Activated CD8-positive, alpha-beta memory T cell treated with anti-CD3 and anti-CD28 coated beads, Interleukin-2, amount 10 ng/mL, durations not matched to agents 7 days and 5 days (primary cell): ENCODE data around the gene ATP13A3. TPM values are rescaled to one million over a fixed set of nuclear protein-coding genes. Genes with fewer than 3 reads are reported as not detected.
"Not testable (repeated sequence)": the region's sequence is repeated elsewhere in the genome, so short reads cannot be mapped to it uniquely, and the experiment has no call there.

Experiments
- ATAC-seq: fragments of 150-1000 bp; cut with Tn5 transposase; one replicate; pipeline ENCODE4 v1.10.0; 2021; ENCODE audit warnings: moderate library complexity
- CTCF ChIA-PET: fragments of 350-600 bp; sonication (Branson Sonifier 250); formaldehyde crosslinking; loops from one replicate; lab custom pipeline; 2021; ENCODE audit warnings: antibody characterized with exemption; lab: Charles Lee
- DNase-seq: peaks from one replicate; pipeline ENCODE4 v3.0.0-alpha.2; 2020
- H3K27ac Mint-ChIP-seq: one replicate; pipeline ENCODE4 v1.8.0; 2021; ENCODE audit warnings: mild to moderate bottlenecking, mixed read lengths
- H3K27me3 Mint-ChIP-seq: one replicate; pipeline ENCODE4 v1.8.0; 2021; ENCODE audit warnings: mixed read lengths
- H3K36me3 Mint-ChIP-seq: one replicate; pipeline ENCODE4 v1.8.0; 2021; ENCODE audit warnings: mild to moderate bottlenecking, mixed read lengths
- H3K4me1 Mint-ChIP-seq: one replicate; pipeline ENCODE4 v1.8.0; 2021; ENCODE audit warnings: mixed read lengths
- H3K4me3 Mint-ChIP-seq: one replicate; pipeline ENCODE4 v1.8.0; 2021; ENCODE audit warnings: mild to moderate bottlenecking, moderate library complexity, mixed read lengths
- H3K9me3 Mint-ChIP-seq: one replicate; pipeline ENCODE4 v1.8.0; 2022; ENCODE audit warnings: low read depth, mixed read lengths
- total RNA-seq, 2 experiments: library from RNA; stranded (reverse); gene quantifications; one replicate each; pipeline ENCODE4 v1.2.3, GENCODE V29; 2021

The ATP13A3 gene
- total RNA-seq, 2 experiments from 2014 or later: 78.3 to 82.0 TPM

- ATAC-seq, H3K4me3 Mint-ChIP-seq, DNase-seq, H3K36me3 Mint-ChIP-seq, H3K9me3 Mint-ChIP-seq, H3K27me3 Mint-ChIP-seq, H3K27ac Mint-ChIP-seq: not testable (repeated sequence)
- peaks cover 25% of the 10 kb centered on the region for H3K4me1 Mint-ChIP-seq
- CTCF ChIA-PET: interaction anchor here (2.7 kb wide), 1 partner anchor 22 kb away, joined by 7 read pairs; no protein-coding TSS in a partner anchor
Measured at GRCh38 chr3:194493995-194494927, 7.5 kb upstream of the ATP13A3 start.

DNA sequence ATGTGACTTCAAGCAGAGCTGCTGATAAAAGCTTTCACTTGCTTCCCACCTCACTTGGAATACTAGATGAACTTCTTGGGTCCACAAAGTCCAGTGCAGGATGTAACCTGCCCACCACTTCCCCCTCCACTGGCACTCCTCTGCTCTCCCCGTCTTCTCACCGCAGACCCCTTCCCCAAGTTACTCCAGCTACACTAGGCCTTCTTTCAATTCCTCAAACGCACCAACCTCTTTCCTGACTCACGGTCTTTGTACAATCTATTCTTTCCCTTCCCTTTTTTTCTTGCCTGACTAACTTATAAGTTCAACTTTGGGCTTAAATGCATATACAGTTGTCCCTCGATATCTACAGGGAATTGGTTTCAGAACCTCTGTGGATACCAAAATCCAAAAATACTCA is 5.2 kb upstream of the ATP13A3 start:
- no peak overlapping the region for H3K27ac Mint-ChIP-seq
- no peaks in the 10 kb centered on the region for H3K27me3 Mint-ChIP-seq
- no peak overlapping the region for H3K4me3 Mint-ChIP-seq
- CTCF ChIA-PET: interaction anchor here (2.7 kb wide), 1 partner anchor 20 kb away, joined by 7 read pairs; no protein-coding TSS in a partner anchor
- no peaks in the 10 kb centered on the region for H3K9me3 Mint-ChIP-seq
- DNase-seq: no peak
- ATAC-seq: no peak
- H3K36me3 Mint-ChIP-seq: peaks cover 13% of the 10 kb centered on the region
- H3K4me1 Mint-ChIP-seq: peaks cover 43% of the 10 kb centered on the region

DNA sequence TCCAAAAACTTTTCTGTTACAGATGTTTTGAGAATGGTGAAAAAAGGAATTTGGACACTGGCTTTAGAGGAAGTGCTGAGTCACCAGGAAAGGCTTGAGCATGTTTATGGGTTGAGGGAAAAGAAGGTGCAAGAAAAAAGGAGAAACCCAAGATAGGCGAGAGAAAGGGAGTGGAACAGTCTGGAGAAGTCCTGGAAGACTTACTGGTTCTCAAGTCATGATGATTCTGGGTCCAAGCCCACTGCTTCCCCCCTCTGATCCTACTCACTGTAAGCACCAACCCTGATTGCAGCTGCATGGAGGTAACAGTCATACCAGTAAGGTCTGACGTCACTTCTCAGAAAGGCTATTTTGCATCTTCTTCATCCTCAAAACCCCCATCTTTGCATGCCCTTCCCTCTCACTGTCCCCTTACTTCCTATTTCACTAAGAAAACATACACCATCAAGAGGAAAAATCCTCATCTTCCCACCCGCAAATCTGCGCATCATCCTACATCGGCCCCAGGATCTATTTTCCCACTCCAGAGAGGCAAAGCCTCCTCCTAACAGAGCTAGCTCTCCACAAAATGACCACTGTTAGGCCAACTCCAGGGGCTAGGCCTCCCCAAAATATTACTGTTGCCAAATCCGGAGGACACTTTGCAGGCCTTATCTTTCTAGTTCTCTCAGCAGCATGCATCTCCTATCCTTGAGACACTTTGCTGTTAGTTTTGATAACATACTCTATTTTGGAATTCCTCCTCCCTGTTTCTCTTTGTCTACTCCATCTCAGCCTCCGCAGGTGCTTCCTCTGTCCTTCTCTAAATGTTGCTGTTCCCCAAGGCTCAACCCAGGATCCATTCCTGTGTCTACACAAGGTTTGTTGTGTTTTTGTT is 3.2 kb upstream of the ATP13A3 start:
- H3K27ac Mint-ChIP-seq: no peak overlapping the region
- no peak for ATAC-seq
- no peak for DNase-seq
- H3K9me3 Mint-ChIP-seq: no peaks in the 10 kb centered on the region
- peaks cover 40% of the 10 kb centered on the region for H3K4me1 Mint-ChIP-seq
- H3K27me3 Mint-ChIP-seq: no peaks in the 10 kb centered on the region
- no peak overlapping the region for H3K4me3 Mint-ChIP-seq
- peaks cover 15% of the 10 kb centered on the region for H3K36me3 Mint-ChIP-seq
- CTCF ChIA-PET: interaction anchor here (0.8 kb wide), 1 partner anchor 18 kb away, joined by 4 read pairs; no protein-coding TSS in a partner anchor

- H3K27me3 Mint-ChIP-seq: no peaks in the 10 kb centered on the region
- peaks cover 17% of the 10 kb centered on the region for H3K36me3 Mint-ChIP-seq
- H3K4me3 Mint-ChIP-seq: peak overlapping the region; percentile 87
- no peak for ATAC-seq
- CTCF ChIA-PET: interaction anchor here (1.0 to 1.3 kb wide), 2 partner anchors 16 to 104 kb away, joined by 3 to 5 read pairs; no protein-coding TSS in a partner anchor
- H3K4me1 Mint-ChIP-seq: peaks cover 39% of the 10 kb centered on the region
- H3K9me3 Mint-ChIP-seq: no peaks in the 10 kb centered on the region
- peak overlapping the region; percentile 90 for H3K27ac Mint-ChIP-seq
- DNase-seq: no peak
Measured at GRCh38 chr3:194488055-194488742, 1.4 kb upstream of the ATP13A3 start.

GRCh38 chr3:194487289-194488054 is 670 bp upstream of the ATP13A3 start:
- Mint-ChIP-seq H3K9me3 (no peaks in the 10 kb centered on the region), H3K4me1 (peaks cover 44% of the 10 kb centered on the region)
- CTCF ChIA-PET: interaction anchor here (1.0 to 1.3 kb wide), 2 partner anchors 15 to 105 kb away, joined by 3 to 5 read pairs; no protein-coding TSS in a partner anchor

DNA sequence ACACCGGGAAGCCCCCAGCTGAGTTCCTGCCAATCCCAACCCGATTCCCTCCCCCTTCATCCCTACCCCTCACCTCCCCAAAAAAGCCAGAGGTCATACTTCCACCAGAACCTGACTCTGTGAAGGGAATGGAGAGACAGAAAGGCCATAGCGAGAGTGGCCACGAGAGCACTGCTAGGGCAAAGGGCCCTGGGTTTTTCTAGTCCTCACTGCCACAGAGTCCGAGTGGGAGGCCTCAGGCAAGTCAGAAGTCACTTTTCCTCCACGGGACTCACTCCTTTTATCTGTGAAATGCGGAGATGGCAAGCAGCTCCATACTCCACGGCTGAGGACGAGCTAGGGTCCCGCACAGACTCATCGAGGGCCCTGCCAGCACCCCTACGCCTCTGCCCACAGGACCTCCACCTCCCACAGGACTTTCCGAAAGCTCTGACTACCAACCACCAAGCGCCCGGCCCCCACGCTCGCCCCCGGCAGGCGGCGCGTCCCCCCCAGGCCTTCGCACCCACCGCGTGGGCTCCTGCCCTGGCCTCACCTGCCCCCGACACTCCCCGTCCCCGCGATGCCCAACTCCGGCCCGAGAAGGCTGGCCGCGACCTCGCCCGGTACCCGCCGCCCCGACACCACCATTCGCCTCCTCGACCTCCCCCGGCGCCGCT is 792 bp downstream of the ATP13A3 start:
- CTCF ChIA-PET: interaction anchor here (0.9 to 4.3 kb wide), 8 partner anchors 12 to 187 kb away, joined by 3 to 33 read pairs (median 6); no protein-coding TSS in a partner anchor
- Mint-ChIP-seq H3K4me3 (peak overlapping the region; percentile 92), H3K9me3 (no peaks in the 10 kb centered on the region), H3K36me3 (peaks cover 30% of the 10 kb centered on the region), H3K4me1 (peaks cover 58% of the 10 kb centered on the region), H3K27me3 (no peaks in the 10 kb centered on the region), H3K27ac (peak overlapping the region; percentile 92)
- ATAC-seq (peak; percentile 25), DNase-seq (peak; percentile 62)

More at GRCh38 chr3:194487289-194488054, 670 bp upstream of the ATP13A3 start:
- DNase-seq (peak; percentile 64), ATAC-seq (peak; percentile 24)
- Mint-ChIP-seq H3K27ac (peak overlapping the region; percentile 90), H3K27me3 (no peaks in the 10 kb centered on the region), H3K4me3 (peak overlapping the region; percentile 87), H3K36me3 (peaks cover 21% of the 10 kb centered on the region)

DNA sequence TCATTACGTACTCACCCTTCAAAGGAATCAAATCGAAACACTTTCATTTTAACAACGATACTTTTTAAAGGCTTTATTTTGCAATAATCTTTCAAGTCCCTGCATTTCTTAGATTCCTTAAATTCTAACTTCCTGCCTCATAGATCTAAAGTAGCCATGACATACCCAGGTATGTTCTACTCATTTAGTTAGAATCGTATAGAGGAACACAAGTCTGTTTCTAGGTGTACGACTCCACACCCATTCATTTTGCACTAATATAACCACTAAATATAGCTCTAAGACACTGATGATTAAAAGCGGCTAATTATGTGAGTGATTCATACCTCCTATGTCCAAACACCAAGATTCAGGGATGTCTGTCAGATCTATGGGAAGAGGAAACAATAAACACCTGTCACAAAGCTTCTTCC is 1.3 kb downstream of the ATP13A3 start:
- peaks cover 31% of the 10 kb centered on the region for H3K36me3 Mint-ChIP-seq
- no peaks in the 10 kb centered on the region for H3K9me3 Mint-ChIP-seq
- H3K4me3 Mint-ChIP-seq: peak overlapping the region; percentile 92
- peaks cover 59% of the 10 kb centered on the region for H3K4me1 Mint-ChIP-seq
- ATAC-seq (no peak), DNase-seq (no peak)
- CTCF ChIA-PET: interaction anchor here (0.7 to 4.3 kb wide), 9 partner anchors 12 to 187 kb away, joined by 3 to 33 read pairs (median 6); no protein-coding TSS in a partner anchor
- H3K27me3 Mint-ChIP-seq: no peaks in the 10 kb centered on the region
- peak overlapping the region; percentile 92 for H3K27ac Mint-ChIP-seq

DNA sequence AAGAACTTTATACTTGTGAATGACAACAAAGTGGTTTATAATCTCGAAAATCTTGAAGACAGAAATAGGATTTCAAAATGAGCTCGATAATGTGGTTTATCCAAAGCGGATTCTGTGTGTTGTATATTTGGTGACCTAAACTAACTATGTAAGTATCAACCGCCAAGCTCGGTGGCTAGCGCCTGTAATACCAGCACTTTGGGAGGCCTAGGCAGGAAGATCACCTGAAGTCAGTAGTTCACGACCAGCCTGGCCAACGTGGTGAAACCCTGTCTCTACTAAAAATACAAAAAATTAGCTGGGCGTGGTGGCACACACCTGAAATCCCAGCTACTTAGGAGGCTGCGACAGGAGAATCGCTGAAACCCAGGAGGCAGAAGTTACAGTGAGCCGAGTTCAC is 2.2 kb downstream of the ATP13A3 start:
- peaks cover 54% of the 10 kb centered on the region for H3K4me1 Mint-ChIP-seq
- H3K27me3 Mint-ChIP-seq: no peaks in the 10 kb centered on the region
- DNase-seq: no peak
- peaks cover 31% of the 10 kb centered on the region for H3K36me3 Mint-ChIP-seq
- CTCF ChIA-PET: interaction anchor here (0.6 to 4.3 kb wide), 6 partner anchors 11 to 100 kb away, joined by 3 to 33 read pairs (median 6); no protein-coding TSS in a partner anchor
- no peak overlapping the region for H3K27ac Mint-ChIP-seq
- ATAC-seq: no peak
- H3K4me3 Mint-ChIP-seq: peak overlapping the region; percentile 92
- no peaks in the 10 kb centered on the region for H3K9me3 Mint-ChIP-seq

DNA sequence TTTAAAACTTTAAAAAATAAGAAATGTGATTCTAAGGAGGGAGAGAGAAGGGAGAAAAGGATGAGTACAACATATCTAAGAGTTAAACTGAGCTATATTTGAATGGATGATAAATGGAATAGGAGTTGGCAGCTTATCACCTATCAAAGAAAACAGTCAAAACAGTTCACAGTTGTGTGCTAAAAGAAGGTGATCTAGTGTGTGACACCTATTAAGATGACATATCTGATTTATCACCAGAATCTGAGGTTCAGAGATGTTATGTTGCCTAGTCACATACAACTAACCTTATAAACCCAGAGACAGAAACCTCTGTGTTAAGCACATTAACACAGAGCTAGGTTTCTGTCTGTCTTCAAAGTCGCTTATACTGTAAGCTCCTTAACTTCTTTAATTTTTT is 3.0 kb downstream of the ATP13A3 start:
- peaks cover 49% of the 10 kb centered on the region for H3K4me1 Mint-ChIP-seq

DNA sequence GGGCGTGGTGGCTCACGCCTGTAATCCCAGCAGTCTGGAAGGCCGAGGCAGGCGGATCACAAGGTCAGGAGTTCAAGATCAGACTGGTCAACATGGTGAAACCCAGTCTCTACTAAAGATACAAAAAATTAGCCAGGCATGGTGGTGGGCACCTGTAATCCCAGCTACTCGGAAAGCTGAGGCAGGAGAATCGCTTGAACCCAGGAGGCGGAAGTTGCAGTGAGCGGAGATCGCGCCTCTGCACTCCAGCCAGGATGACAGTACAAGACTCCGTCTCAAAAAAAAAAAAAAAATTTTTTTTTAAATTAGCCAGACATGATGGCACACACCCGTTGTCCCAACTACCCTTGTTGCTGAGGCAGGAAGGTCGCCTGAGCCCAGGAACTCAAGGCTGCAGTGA is 4.0 kb downstream of the ATP13A3 start:
- Mint-ChIP-seq H3K4me1 (peaks cover 39% of the 10 kb centered on the region), H3K36me3 (peaks cover 27% of the 10 kb centered on the region)
- H3K9me3 Mint-ChIP-seq, H3K27ac Mint-ChIP-seq, DNase-seq, H3K27me3 Mint-ChIP-seq, H3K4me3 Mint-ChIP-seq, ATAC-seq: not testable (repeated sequence)
- CTCF ChIA-PET: interaction anchor here (3.8 to 4.3 kb wide), 2 partner anchors 9 to 91 kb away, joined by 19 to 33 read pairs; no protein-coding TSS in a partner anchor

More for the DNA sequence above, 3.0 kb downstream of the ATP13A3 start:
- Mint-ChIP-seq H3K36me3 (peaks cover 31% of the 10 kb centered on the region), H3K27ac (no peak overlapping the region), H3K9me3 (no peaks in the 10 kb centered on the region), H3K4me3 (no peak overlapping the region), H3K27me3 (no peaks in the 10 kb centered on the region)
- ATAC-seq (no peak), DNase-seq (no peak)
- CTCF ChIA-PET: interaction anchor here (0.9 to 4.3 kb wide), 5 partner anchors 10 to 101 kb away, joined by 3 to 33 read pairs (median 4); no protein-coding TSS in a partner anchor

GRCh38 chr3:194482196-194482593 is 4.6 kb downstream of the ATP13A3 start:
- H3K4me3 Mint-ChIP-seq: no peak overlapping the region
- H3K9me3 Mint-ChIP-seq: no peaks in the 10 kb centered on the region
- H3K27ac Mint-ChIP-seq: no peak overlapping the region
- DNase-seq (no peak), ATAC-seq (no peak)
- H3K4me1 Mint-ChIP-seq: peaks cover 34% of the 10 kb centered on the region
- peaks cover 27% of the 10 kb centered on the region for H3K36me3 Mint-ChIP-seq
- no peaks in the 10 kb centered on the region for H3K27me3 Mint-ChIP-seq
- CTCF ChIA-PET: interaction anchor here (4.3 kb wide), 1 partner anchor 92 kb away, joined by 19 read pairs; no protein-coding TSS in a partner anchor
